Activated CD4-positive, CD25-positive, alpha-beta regulatory T cell treated with anti-CD3 and anti-CD28 coated beads, Interleukin-2, amount 50 U/mL, for 16 hours (primary cell): ENCODE data around the gene ZNF883.
A peak's percentile ranks its signal among the peaks of the same experiment; 100 is the strongest.
"Not testable (repeated sequence)": the region's sequence is repeated elsewhere in the genome, so short reads cannot be mapped to it uniquely, and the experiment has no call there.

ENCODE experiments used
- DNase-seq: peaks from one replicate; pipeline ENCODE4 v3.0.0-alpha.2; 2020; ENCODE audit warnings: low read depth, low spot score

The ZNF883 gene

GRCh38 chr9:113011911-113012381 lies at the start of gene ZNF883:
Gene ZNF883, minus strand, starts transcription at chr9:113012192.
- DNase-seq, result no peak

- not testable (repeated sequence) for DNase-seq
These were observed 49.3 kb upstream of the ZNF883 start for GRCh38 chr9:113061072-113061850.

GRCh38 chr9:113059581-113060284 lies 47.7 kb upstream of the ZNF883 start:
- not testable (repeated sequence) for DNase-seq

- no peak for DNase-seq
These were observed 45.2 kb upstream of the ZNF883 start for GRCh38 chr9:113057193-113057592.

GRCh38 chr9:113056191-113057106 lies 44.5 kb upstream of the ZNF883 start, which contains the start of gene ZFP37:
Gene ZFP37, minus strand, starts transcription at chr9:113056724. Its CDS starts 36 bp downstream, at chr9:113056688.
- peak; percentile 49 for DNase-seq

- no peak for DNase-seq
These were observed 31.1 kb upstream of the ZNF883 start for GRCh38 chr9:113042884-113043657.

- DNase-seq, result no peak
These were observed 14.2 kb upstream of the ZNF883 start for GRCh38 chr9:113026200-113026599.

- DNase-seq, result no peak
These were observed 6.3 kb upstream of the ZNF883 start for GRCh38 chr9:113018247-113018646.

GRCh38 chr9:113012492-113012891 lies 500 bp upstream of the ZNF883 start:
- DNase-seq, result no peak

GRCh38 chr9:113005777-113006176 lies 6.2 kb downstream of the ZNF883 start:
- DNase-seq, result no peak

- DNase-seq, result no peak
These were observed 14.6 kb downstream of the ZNF883 start for GRCh38 chr9:112997236-112997941.

GRCh38 chr9:112971415-112971814 lies 40.6 kb downstream of the ZNF883 start:
- DNase-seq, result no peak

GRCh38 chr9:112970939-112971338 lies 41.1 kb downstream of the ZNF883 start:
- DNase-seq, result no peak

GRCh38 chr9:112969730-112970129 lies 42.3 kb downstream of the ZNF883 start:
- no peak for DNase-seq

GRCh38 chr9:112955550-112955949 lies 56.4 kb downstream of the ZNF883 start:
- no peak for DNase-seq

GRCh38 chr9:112945620-112946208 lies 66.3 kb downstream of the ZNF883 start:
- no peak for DNase-seq

GRCh38 chr9:112939418-112939817 lies 72.6 kb downstream of the ZNF883 start:
- DNase-seq, result no peak

GRCh38 chr9:112933696-112934095 lies 78.3 kb downstream of the ZNF883 start:
- DNase-seq, result no peak

- DNase-seq, result no peak
These were observed 86.8 kb downstream of the ZNF883 start for GRCh38 chr9:112925058-112925641.
